Measurements from ENCODE around the gene CCNY.
"Not testable (repeated sequence)": the region's sequence is repeated elsewhere in the genome, so short reads cannot be mapped to it uniquely, and the experiment has no call there.

Gene CCNY

GRCh38 chr10:35336084-35336831, at the start of gene CCNY:
Gene CCNY, plus strand, starts transcription at chr10:35336509. Its CDS starts 545 bp downstream, at chr10:35337054.
- DNase-seq (ENCODE audit: low read depth in 3 of 3, low spot score in 1 of 3), result peak; percentile 40 to 79 (median 46)

- DNase-seq (ENCODE audit: low read depth in 3 of 3, low spot score in 1 of 3), result no peak
Observed at GRCh38 chr10:35289198-35289597, 47.1 kb upstream of the CCNY start.

DNA sequence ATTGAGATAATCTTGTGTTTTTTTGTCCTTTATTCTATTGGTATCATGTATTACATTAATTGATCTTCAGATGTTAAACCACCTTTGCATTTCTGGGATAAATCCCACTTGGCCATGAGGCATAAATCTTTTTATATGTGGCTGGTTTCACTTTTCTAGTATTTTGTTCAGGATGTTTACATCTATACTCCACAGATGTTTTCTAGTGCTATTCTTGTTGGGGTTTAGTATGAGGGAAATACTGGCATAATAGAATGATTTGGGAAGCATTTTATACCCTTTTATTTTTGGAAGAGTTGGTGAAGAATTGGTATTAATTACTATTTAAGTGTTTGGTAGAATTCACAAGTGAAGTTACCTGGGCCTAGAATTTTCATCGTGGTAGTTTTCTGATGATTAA, 41.8 kb upstream of the CCNY start:
- DNase-seq (ENCODE audit: low read depth in 3 of 3, low spot score in 1 of 3), result no peak

DNA sequence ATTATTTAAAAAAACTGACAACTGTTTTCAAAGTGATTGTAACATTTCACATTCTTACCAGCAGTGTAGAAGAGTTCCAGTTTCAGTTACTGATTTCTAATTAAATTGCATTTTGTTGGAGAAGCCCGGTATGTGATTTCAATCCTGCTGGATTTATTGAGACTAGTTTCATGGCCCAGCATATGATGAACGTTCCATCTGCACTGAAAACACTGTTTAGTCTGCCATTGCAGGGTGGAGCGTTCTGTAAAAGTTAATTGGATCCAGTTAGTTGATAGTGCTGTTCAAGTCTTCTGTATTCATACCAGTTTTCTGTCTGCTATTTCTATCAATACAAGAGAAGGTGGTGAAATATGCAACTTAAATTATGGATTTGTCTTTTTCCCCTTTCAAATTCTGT, 37.3 kb upstream of the CCNY start:
- no peak for DNase-seq (ENCODE audit: low read depth in 3 of 3, low spot score in 1 of 3)

DNA sequence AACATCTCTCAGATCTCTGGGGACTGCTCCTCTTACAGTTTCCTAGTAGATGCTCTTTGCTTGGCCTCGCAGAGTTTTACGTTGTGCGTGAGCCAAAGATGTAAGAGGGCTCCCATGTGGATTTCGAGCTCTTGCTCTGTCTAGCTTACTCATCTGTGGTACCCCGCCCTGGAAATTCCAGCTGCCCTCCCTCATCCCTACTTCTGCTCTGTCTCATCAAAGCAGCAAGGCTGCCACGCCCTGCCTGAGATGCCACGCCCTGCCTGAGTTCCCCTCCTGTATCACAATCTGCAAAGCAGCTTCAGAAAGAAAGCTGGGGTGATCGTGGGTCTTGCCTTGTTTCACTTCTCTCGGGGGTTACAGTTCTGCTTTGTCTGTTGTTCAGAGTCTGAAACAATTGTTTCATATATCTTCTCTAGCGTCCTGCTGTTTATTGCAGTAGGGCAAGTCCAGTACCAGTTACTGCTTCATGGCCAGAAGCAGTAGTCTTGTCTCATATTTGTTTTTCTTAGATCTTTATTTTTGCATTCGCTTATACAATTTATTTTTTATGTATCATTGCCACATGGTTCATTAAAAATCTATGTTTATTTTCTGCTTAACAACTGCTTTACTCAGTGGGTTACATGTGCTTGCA, 36.1 kb upstream of the CCNY start:
- DNase-seq (ENCODE audit: low read depth in 3 of 3, low spot score in 1 of 3), result no peak

- DNase-seq (ENCODE audit: low read depth in 3 of 3, low spot score in 1 of 3), result no peak
Observed at GRCh38 chr10:35304649-35305048, 31.7 kb upstream of the CCNY start.

DNA sequence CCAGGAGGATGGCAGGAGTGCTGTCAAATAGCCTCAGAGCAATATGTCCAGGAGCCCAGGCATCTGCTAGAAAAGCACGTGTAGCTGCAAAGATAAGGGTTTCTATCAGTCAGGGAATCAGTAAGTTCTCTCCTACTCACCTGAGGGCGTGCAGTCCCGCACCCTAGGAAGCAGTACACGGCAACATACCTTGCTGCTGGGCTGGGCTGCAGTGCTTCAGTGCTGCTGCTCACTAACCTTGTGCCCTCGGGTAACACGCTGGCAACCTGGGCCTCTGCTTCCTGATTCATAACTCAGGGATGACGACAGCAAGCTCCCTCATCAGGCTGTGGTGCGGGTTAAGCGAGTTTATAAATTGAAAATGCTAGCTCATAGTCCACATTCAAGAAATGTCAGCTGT, 29.5 kb upstream of the CCNY start:
- no peak for DNase-seq (ENCODE audit: low read depth in 3 of 3, low spot score in 1 of 3)

- DNase-seq (ENCODE audit: low read depth in 3 of 3, low spot score in 1 of 3), result no peak
Observed at GRCh38 chr10:35307297-35307696, 29.0 kb upstream of the CCNY start.

DNA sequence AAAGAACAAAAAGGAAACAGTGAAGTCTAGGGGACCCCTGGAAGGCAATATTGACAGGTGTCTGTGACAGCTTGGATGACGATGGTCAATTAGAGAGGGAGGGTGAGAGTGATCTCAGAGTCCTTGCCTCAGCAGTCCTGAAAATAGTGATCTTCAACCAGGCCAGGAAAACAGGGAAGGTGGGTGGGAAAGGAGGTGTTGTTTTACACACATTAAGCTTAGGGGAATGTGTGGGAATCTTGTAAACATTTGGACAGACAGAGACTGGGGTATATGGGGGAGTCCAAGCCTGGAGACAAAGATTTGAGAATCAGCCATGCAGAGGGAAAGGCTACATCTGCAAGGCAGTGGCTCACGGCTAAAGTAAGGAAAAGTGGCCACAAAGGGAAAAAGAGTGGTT, 27.5 kb upstream of the CCNY start:
- no peak for DNase-seq (ENCODE audit: low read depth in 3 of 3, low spot score in 1 of 3)

- not testable (repeated sequence) for DNase-seq (ENCODE audit: low read depth in 3 of 3, low spot score in 1 of 3)
Observed at GRCh38 chr10:35314142-35314541, 22.2 kb upstream of the CCNY start.

DNA sequence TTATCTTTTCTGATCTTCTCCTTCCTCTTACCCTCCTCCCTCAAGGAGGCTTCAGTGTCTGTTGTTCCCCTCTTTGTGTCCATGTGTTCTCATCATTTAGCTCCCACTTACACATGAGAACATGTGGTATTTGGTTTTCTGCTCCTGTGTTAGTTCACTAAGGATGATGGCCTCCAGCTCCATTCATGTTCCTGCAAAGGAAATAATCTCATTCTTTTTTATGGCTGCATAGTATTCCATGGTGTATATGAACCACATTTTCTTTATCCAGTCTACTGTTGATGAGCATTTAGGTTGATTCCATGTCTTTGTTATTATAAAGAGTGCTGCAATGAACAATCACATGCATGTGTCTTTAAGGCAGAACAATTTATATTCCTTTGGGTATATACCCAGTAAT, 21.1 kb upstream of the CCNY start:
- not testable (repeated sequence) for DNase-seq (ENCODE audit: low read depth in 3 of 3, low spot score in 1 of 3)

DNA sequence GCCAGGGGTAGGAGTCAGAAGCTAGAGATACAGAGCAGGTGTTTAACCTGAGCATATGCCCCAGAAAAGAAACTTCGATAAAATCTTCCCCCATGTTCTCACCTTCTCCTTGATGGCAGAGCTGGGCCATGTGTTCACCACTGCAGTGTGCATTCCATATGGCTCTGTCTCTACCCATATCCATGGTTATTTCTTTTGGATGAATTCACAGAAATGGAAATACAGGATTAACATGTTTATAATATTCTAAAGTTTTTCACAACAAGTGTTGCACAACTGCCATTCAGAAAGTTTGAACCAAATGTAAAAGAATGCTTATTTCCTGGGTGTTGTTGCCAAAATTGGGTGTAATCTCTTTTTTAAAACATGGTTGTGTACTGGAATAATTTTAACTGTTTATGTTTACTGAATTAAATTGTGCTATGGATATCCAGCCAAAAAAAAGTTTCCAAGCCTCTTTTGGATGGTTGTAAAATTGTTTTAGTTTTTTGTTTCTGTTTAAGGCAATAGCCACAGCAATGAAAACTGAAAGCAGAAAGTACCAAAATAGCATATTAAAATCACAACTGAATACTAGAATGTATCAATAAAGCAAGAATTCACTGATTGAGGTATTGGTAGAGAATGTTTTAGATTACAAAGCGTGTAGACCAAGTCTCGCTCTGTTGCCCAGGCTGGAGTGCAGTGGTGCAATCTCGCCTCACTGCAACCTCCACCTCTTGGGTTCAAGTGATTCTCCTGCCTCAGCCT, 19.9 kb upstream of the CCNY start:
- no peak for DNase-seq (ENCODE audit: low read depth in 3 of 3, low spot score in 1 of 3)

- no peak for DNase-seq (ENCODE audit: low read depth in 3 of 3, low spot score in 1 of 3)
Observed at GRCh38 chr10:35318551-35318950, 17.8 kb upstream of the CCNY start.

DNA sequence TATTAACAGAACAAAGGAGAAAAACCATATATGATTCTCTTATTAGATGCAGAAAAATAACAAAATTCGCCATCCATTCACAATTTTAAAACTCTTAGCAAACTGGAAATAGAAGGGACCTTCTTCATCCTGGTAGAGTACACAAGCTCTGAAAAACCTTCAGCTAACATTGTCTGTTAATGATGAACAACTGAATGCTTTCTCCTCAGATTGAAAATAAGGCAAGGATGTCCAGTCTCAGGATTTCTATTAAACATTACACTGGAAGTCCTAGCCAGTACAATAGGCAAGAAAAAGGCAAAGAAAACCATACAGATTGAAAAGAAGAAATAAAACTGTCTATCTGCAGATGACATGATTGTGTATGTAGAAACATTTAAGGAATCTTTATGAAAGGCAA, 16.0 kb upstream of the CCNY start:
- no peak for DNase-seq (ENCODE audit: low read depth in 3 of 3, low spot score in 1 of 3)

DNA sequence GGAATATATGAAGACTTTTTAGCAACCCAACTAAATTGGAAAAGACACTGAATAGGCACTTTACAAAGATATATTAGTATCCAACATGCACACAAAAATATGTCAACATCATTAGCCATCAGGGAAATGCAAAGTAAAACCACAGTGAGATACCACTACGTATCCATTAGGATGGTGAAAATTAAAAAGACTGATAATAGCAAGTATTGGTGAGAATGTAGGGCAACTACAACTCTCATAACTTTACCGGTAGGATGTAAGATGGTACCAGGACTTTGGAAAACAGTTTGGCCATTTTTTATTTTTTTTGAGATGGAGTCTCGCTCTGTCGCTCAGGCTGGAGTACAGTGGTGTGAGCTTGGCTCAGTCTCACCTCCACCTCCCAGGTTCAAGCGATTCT, 13.7 kb upstream of the CCNY start:
- no peak for DNase-seq (ENCODE audit: low read depth in 3 of 3, low spot score in 1 of 3)

DNA sequence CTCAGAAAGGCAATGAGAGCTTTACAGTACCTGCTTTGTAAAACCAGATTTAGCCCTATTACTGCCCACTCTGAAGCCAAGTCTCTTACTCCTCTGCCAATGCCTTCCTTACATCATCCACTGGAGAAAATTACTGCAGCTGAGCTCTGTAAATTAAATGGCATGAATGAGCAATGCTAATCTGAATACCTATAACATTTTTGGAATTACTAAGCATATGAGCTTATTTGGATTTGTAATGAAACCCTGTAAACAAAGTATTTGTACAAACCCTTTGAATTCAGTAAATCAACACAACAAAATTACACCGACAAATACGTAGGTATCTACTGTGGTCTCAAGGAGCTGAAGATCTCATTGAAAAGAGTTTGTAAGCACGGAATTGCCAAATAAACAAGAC, 12.1 kb upstream of the CCNY start:
- DNase-seq (ENCODE audit: low read depth in 3 of 3, low spot score in 1 of 3), result no peak

- no peak for DNase-seq (ENCODE audit: low read depth in 3 of 3, low spot score in 1 of 3)
Observed at GRCh38 chr10:35326466-35327235, 9.7 kb upstream of the CCNY start.

- no peak for DNase-seq (ENCODE audit: low read depth in 3 of 3, low spot score in 1 of 3)
Observed at GRCh38 chr10:35327790-35328403, 8.4 kb upstream of the CCNY start.

GRCh38 chr10:35328404-35329037, 7.8 kb upstream of the CCNY start:
- no peak for DNase-seq (ENCODE audit: low read depth in 3 of 3, low spot score in 1 of 3)

DNA sequence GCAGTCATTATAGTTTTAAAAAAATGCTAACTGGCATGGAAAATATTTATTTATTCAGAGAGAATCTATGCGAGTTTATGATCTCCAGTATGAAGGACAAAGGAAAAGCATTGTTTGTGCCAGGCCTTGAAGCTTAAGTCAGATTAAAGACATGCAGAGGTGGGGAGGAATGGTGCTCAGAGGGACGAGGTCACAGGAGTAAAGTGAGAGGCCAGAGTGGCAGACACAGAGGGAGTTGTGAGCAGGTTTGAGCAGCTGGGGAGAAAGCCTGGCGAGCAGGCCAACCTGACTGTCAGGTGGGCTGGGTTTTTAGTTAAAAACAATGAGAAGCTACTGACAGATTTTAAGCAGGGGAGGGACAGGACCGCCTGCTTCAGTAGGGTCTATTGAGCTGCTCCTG, 6.8 kb upstream of the CCNY start:
- DNase-seq (ENCODE audit: low read depth in 3 of 3, low spot score in 1 of 3), result no peak

All from stimulated activated CD4-positive, alpha-beta T cell treated with anti-CD3 and anti-CD28 coated beads, TNF-alpha, amount 100 ng/mL, for 1 hour (primary cell).